GM18520 (cell line): ENCODE measurements around the gene THSD7B.
"Not testable (repeated sequence)": the region's sequence is repeated elsewhere in the genome, so short reads cannot be mapped to it uniquely, and the experiment has no call there.

Experiments used
- ATAC-seq: cut with Tn5 transposase; IDR thresholded peaks from one replicate; pipeline ENCODE4 v1.9.1; 2021; ENCODE audit not compliant: unreplicated experiment

The THSD7B gene

DNA sequence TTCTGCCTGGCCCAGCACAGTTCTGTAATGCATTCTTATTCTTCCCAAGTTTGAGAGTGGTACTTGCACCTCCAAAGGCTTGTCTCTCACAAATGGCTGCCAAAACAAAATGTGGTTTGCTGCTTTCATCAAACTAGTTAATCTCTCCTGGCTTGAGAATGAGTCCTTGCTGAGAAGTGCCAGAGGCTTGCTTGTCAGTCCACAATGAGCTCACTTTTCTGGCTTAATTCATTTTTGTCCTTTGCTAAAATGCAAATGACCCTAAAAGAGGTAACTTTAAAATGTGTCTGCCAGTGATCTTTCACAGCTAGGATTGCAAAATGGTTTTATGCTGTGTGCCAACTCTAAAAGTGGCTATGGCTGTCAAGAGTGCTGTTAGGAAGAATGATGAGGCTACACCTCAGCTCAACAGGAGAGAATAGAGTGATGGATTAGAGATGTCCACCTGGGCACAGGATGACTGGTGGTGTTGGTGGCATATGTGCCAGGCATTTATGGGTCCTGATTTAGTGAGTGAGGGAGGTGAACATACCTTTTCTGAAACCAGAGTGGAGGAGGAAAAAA, 907.7 kb downstream of the THSD7B start:
- no peak for ATAC-seq

DNA sequence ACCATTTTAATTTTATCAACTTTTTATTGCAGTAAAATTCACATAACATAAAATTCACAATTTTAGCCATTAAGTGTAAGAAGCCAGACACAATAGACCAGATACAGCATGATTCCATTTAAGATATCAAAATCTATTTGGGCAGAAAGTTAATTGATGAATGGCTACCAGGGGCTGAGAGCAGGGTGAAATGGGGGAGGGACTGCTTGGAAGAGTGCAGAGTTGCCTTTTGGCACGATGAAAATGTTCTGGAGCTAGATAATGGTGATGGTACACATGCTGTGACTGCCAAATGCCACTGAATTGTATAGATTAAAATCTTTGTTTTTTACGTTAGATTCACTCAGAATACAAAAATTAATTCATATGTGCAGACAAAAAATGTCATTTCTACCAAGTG, 909.6 kb downstream of the THSD7B start:
- no peak for ATAC-seq

DNA sequence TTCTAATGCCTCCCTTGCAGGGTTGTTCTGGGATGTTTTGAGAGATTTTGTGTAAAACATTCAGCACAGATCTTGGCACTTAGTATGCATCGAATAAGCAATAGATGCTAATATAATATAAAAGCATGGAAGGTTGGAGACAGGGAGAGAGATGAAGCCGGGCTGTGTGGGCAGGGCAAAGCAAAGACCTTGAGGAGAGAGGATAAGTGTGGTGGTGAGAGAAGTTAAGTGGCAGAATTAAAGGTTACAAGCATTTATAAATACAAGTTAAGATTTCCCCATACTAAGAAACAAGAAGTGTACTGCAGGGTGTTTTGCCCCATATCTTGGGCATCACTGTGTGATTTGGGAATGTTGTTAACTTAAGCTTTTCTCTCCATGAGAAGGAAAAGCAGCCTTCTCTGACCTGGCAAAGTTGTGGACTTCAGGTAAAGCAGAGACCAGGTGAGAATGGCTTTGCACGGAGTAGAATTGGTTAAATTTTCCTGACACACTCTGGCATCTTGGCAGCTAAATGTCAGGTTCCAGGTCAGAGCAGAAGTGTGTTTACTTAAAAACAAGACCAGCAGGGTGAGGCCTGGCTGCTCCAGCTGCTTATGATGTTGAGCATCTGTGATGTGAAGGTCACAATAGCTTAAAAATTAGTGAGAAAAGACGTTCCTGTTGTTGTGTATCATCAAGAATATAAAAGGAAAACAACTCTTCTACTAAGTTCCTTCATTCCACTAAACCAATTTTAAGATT, 910.4 kb downstream of the THSD7B start:
- ATAC-seq = no peak

DNA sequence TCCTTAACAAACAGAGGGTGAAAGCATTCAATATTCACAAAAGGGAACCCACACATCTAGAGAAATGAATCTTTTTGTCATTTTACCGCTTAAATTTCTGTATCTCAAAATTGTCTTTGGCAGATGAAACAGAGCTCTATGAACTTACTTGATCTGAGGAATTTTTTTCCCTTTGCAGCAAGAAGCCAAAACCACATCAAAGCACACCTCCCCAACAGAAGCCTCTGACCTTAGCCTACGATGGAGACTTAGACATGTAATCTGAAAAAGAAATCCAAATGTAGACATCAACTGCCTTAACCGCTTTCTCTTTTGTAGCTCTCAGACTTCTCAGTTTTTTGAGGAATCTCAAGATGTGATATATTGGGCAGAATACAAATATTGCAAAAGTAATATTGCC, 911.0 kb downstream of the THSD7B start:
- no peak for ATAC-seq

DNA sequence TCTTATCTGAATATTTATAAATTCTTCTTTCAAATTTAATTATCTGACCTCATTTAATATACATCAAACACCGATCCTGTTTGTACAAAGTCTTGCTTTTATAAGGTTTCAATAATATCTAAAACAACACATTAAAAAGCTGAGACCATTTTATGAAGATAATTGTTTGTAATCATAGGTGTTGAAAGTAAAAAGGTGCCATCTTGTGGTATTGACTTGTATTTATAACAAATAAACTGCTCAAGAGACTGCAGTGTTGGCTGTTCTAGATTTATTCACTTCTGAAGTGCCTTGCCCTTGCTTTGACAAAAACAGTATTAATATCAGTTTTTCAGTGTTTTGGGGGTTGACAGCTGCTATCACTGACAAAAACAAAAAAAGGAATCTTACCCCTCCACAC, 912.1 kb downstream of the THSD7B start:
- ATAC-seq = no peak

DNA sequence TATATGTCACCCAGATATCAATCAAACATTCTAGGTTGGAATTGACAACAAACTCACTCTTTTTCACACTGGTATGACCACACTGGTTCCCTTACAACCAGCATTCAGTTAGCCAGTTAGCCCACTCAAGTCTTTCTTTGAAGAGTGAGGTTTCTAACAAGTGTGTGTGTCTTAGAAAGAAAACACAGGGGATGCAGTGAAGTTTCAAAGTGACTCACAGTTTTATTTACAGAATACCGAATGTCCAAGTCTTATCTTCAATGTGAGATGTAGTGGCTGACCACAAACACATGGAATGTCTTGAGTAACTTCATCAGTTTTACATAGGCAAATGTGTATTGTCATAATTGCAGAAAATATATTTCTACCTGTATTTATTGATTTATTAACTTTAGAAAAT, 924.2 kb downstream of the THSD7B start:
- no peak for ATAC-seq

DNA sequence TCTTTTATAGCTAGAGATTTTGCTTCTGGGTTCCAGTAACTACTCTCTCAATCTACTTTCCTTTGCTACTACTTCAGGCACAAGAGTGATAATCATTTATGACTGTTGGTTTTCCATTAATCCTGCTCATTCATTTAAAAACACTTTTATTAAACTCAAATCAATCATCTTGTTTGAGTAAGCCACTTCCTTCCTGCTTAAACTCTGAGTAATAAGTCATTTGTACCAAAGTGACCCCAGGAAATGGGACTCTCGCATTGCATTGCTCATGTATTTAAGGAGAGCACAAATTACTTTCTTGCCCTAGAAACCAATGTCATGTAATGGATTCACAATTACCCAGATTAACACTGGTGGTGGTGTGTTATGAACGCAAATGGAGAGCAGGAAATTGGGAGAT, 928.2 kb downstream of the THSD7B start:
- ATAC-seq = no peak

DNA sequence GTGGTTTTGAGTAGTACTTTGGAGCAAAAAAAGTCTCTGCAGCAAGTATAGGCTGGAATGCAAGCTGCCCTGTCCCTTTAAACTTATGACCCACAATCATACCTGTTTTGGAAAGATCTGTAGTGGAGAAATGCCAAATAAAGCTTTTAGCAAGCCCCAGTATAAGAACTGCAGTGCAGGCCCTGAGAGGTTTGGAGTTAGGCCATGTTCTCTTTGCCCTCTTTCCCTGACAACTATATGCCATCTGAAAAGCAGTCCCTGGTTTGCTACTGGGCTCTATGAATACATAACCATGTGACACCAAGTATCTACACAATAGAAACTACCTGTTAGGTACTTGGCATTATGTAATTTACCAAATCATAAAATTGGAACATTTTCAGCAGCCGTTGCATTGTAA, 931.6 kb downstream of the THSD7B start:
- ATAC-seq = no peak

DNA sequence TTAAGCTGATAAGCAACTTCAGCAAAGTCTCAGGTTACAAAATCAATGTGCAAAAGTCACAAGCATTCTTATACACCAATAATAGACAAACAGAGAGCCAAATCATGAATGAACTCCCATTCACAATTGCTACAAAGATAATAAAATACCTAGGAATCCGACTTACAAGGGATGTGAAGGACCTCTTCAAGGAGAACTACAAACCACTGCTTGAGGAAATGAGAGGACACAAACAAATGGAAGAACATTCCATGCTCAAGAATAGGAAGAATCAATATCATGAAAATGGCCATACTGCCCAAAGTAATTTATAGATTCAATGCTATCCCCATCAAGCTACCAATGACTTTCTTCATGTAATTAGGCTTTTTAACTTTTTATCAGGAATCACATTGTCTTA, 934.9 kb downstream of the THSD7B start:
- not testable (repeated sequence) for ATAC-seq

DNA sequence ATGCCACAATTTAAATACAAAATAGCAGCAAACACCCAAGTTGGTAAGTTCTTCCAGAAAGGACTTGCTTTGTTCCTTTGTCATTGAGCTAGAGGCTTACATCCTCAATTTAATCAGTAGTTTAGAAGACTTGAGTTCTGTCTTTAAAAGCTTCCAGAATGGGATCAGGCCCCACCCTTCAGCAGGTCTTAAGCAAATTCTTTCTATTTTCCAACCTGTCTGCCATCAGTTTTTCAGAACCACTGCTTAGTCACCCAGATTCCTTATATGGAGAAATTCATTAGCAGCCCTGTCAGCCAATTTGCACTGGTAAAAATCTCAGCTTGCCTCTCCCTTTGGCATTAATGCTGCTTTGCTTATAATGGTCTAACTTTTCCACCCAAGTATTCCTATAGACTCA, 935.3 kb downstream of the THSD7B start:
- ATAC-seq = no peak

DNA sequence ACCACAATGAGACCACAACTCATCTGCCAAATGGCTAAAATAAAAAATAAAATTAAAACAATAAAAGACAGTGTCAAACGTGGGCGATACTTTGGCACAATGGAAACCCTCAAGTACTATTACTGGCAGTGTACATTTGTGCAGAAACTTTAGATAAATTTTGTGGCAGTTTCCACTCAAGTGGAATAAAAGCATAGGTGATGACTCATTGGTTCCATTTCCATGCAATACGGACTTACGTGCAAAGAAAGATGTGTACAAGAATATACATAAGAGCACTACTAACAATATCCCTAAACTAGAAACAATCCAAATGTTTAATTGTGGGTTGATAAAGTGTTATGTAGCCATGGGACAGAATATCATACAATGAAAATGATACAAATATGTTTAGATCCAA, 940.0 kb downstream of the THSD7B start:
- ATAC-seq = no peak

DNA sequence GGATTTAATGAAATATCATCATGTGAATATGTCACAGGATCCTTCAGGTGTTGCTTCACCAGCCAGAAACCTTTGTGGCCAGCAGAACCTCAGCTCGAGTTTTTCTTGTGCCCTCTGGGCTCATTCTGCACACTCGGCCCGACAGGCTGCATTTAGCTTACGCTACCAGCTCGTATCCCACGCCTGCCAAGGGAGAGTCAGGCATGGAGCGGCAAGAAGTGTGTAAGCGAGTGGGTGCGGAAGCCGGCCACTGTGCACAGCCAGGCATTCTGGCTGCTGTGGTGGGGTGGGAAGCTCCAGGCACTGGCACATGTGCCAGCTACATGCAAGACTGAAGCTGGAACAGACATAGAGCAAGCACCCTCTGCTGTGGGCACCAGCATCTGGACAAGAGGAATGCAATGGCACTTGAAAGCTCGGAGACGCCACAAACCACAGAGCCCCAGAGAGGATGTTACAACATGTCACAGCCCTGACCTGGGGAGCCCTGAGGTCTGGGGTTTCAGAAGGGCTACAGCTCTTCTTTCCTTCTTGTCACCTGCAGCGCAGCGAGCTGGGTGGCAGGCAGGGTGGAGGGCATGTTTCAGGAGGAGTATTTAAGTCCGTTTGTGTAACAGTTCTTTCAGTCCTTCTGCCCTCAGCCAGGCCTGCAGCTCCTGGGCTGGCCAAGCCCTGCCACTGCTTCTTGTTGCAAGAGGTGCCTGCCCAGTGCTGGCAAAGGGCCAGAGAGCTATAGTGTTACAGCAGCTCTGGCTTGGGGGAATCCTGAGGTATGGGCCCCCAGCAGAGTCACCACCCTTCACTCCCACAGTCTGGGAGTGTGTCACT, 941.7 kb downstream of the THSD7B start:
- peak; percentile 31 for ATAC-seq

DNA sequence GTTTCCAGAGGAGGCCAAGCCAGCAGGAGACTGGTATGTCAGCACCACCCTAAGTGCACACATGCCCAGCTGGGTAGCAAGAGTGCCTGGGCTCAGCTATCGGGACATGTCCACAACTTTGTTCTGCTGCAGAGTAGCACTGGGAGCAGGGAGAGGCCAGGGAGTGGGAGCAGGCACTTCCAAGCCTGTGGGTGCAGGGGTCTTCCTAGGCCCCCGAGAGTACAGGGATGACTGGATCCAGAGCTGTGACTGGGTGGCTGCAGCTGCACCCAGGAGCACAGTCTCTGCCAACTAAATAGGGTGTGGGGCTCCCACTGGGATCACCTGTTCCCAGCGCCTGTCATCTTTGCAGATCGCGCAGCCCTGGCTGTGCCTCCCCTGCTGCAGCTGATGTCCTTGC, 943.0 kb downstream of the THSD7B start:
- no peak for ATAC-seq

DNA sequence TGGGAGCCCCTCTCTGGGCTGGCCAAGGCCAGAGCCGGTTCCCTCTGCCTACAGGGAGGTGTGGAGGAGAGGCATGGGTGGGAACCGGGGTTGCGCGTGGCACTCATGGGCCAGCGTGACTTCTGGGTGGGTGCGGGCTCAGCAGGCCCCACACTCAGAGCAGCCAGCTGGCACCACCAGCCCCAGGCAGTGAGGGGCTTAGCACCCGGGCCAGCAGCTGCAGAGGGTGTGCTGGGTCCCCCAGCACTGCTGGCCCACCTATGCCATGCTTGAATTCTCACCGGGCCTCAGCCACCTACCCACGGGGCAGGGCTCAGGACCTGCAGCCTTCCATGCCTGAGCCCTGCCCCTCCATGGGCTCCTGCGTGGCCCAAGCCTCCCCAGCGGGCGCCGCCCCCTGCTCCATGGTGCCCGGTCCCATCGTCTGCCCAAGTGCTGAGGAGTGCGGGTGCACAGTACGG, 950.4 kb downstream of the THSD7B start:
- ATAC-seq = no peak

DNA sequence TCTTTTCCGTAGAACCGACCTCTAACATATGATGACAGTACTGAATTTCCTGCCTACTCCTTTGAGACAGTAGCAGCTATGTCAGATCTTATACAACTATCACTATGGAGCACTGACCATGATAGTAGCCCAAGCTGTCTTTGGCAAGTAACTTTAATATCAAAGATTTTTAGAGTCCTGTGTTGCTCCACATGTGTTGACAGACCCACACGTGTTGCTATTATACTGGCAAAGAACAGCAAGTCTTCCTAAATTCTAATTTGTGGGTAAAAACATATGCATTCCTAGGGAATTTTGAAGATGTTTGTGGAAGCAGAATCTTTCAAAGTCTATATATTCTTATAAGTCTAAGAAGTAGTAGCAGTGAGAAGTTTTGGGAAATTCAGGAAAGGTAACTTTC, 953.4 kb downstream of the THSD7B start:
- no peak for ATAC-seq

DNA sequence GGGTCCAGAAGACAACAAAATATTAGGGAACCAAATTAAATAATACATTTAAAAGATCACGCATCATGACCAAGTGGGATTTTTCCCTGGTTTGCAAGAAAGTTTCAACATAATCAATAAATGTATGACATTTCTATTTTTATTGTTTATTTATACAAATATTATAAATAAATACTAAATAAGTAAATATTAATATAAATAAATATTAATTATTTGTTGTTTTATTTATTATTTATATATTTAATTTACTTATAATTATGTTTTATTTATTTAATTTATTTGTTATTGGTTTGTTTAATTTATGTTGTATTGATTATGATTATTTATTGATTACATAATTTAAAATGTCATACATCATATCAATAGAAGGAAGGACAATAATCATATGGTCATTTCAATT, 956.4 kb downstream of the THSD7B start:
- no peak for ATAC-seq

DNA sequence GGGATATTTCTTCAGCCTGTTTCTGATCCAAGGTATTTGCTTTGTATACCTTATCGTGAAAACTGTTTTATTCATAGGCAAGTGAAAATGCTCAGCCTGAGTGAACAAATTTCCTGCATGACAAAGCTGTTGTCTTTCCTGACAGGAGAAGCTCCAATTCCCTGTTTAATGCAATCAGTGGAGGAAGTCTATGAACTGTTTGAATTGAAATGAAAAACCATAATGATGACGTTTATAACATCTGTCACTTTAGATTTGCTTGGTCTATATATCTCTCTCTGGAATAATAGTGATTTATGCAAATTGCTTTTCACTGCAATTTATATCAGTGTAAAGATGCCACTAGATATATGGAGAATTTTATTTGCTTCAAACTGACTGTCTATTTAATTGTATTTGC, 959.6 kb downstream of the THSD7B start:
- ATAC-seq = no peak
